Measurements from ENCODE around the gene CLSTN3.

The CLSTN3 gene

GRCh38 chr12:7151532-7151931 is 21.4 kb downstream of the CLSTN3 start:
- no peak for DNase-seq (ENCODE audit: low spot score)

- no peak for DNase-seq (ENCODE audit: low spot score)
Observed at GRCh38 chr12:7152818-7153217, 22.6 kb downstream of the CLSTN3 start.

DNA sequence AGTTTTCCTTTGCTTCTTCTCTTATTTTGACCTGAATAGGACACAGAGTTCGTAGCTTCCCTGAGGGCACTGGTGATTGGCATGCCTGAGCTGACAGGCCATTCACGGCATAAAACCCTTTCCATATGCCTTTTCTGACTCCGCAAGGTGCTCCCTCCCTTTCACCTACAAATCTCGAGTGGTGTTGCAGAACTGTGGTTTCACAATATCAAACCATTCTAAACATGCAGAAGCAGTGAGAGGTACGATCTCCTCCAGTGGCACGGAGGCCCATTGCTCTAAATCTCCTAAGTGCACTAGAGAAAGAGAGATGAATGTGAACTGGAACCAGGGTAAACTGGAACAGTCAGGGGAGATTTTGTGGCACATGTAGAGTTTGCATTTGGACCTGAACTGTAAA is 23.9 kb downstream of the CLSTN3 start:
- DNase-seq (ENCODE audit: low spot score), result no peak

GRCh38 chr12:7154901-7155470 is 24.8 kb downstream of the CLSTN3 start:
- no peak for DNase-seq (ENCODE audit: low spot score)

DNA sequence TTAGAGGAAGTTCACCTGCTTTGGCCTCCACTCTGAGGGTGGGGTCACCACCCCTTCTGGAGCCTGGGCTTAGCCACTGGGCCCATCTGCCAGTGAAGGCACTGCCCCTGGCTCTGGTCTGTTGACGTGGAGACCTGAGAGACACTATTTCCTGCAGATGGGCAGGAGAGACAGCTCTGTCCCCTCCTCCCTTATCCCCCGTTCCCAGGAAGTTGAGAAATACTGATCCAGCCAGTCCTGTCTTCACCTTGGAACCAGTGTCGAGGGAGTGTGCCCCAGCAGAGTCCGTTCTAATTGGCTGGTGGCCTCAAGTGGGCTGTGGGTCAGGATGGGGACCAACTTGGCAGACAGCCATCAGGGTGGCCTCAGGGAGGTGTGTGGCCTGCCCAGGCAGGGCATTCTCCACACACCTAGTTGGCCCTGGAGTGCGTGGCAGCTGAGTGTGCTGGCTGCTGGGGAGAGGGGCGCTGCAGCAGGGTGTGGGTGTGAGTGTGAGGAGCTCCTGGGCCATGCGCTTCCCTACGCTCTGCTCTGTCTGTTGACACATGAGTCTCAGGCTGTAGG is 25.4 kb downstream of the CLSTN3 start:
- DNase-seq (ENCODE audit: low spot score), result no peak

- no peak for DNase-seq (ENCODE audit: low spot score)
Observed at GRCh38 chr12:7156259-7157197, 26.4 kb downstream of the CLSTN3 start.

GRCh38 chr12:7157391-7157790 is 27.2 kb downstream of the CLSTN3 start:
- DNase-seq (ENCODE audit: low spot score), result no peak

DNA sequence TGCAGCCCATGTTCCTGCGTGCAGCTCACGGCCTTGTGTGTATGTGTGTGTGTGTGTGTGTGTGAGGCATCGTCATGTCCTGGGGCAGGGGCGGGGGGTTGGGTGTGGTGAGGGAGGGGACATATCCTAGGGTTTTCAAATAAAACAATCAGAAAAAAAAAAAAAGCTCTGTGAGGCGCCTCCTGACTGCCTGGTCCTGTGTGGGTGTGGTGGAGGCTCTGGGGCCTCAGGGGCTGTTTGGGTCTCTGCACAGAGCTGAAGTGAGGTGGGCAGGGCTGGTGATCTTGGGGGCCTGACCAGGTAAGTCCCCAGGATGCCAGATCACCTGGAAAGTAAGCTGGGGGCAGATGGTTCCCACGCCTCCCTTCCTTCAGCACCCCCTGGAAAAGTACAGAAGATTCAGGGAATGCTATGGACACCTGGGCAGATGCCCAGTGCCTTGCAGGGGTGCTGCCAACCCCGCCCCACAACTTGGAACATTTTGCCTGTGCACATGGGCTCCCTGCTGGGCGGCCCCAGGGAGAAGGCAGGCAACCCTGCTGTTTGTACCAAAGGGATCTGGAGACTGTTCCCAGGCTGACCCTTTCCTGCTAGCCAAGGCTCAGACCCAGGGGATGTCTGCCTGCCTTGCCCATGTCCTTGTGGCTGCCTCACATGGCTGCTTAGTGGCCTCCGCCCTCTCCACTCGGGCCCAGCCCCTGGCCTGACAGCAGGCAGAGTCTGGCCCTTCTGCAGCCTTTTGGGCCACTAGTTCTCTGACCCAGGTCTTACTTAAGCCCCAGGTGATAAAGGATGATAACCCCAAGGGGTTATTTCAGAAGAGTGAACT is 28.8 kb downstream of the CLSTN3 start:
- no peak for DNase-seq (ENCODE audit: low spot score)

- no peak for DNase-seq (ENCODE audit: low spot score)
Observed at GRCh38 chr12:7160183-7160582, 30.0 kb downstream of the CLSTN3 start.

GRCh38 chr12:7161327-7161726 is 31.2 kb downstream of the CLSTN3 start:
- no peak for DNase-seq (ENCODE audit: low spot score)

DNA sequence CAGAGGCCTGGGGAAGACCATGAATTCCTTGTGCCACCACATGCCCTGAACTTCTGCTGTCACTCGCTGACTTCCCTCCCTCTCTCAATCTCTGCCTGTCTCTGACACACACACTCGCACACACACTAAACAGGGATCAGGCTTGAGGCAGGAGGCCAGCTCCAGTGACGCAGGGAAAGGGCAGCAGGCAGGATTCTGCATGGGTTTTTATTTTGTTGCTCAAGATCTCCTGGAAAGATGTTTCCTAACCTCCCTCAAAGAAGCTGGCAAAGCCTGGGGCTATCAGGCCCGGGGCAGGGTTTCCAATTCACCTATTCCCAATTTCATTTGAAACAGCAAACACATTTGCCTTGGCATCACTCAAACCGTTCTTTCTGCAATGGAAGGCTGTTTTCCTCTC is 31.6 kb downstream of the CLSTN3 start:
- DNase-seq (ENCODE audit: low spot score), result no peak

DNA sequence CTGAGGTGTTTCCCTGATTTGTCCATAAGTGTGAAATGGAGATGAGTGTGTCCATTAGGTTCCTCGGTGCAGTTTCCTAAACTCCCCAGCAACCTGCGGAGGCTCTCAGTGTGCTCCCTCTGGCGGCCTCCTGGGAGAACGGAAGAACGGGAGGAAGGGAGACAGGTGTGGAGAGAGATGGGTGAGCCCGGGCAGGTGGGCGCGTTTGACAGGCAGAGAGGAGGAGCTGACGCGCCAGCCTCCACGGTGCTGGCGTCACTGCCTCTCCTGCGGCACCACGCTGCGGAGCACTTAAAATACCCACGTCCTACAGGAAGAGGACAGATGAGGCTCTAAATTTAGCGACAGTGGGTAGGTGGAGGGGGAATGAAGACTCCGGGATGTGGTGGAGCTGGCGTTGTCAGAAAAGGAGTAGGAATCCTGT is 32.5 kb downstream of the CLSTN3 start:
- peak; percentile 72 for DNase-seq (ENCODE audit: low spot score)

- no peak for DNase-seq (ENCODE audit: low spot score)
Observed at GRCh38 chr12:7169951-7170350, 39.8 kb downstream of the CLSTN3 start.

- DNase-seq (ENCODE audit: low spot score), result no peak
Observed at GRCh38 chr12:7171854-7172253, 41.7 kb downstream of the CLSTN3 start.

DNA sequence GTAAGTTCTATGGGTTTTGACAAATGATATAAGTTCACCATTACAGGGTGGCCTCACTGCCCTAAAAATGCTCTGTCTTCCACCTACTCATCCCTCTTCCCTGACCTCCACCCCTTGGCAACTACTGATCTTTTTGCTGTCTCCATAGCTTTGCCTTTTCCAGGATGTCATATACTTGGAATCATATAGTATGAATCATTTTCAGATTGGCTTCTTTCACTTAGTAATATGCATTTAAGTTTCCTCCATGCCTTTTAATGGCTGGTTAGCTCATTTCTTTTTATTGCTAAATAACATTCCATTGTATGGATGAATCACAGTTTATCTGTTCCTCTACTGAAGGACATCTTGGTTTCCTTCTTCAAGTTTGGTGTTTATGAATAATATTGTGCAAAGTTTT is 45.3 kb downstream of the CLSTN3 start:
- no peak for DNase-seq (ENCODE audit: low spot score)

- no peak for DNase-seq (ENCODE audit: low spot score)
Observed at GRCh38 chr12:7176595-7176994, 46.4 kb downstream of the CLSTN3 start.

DNA sequence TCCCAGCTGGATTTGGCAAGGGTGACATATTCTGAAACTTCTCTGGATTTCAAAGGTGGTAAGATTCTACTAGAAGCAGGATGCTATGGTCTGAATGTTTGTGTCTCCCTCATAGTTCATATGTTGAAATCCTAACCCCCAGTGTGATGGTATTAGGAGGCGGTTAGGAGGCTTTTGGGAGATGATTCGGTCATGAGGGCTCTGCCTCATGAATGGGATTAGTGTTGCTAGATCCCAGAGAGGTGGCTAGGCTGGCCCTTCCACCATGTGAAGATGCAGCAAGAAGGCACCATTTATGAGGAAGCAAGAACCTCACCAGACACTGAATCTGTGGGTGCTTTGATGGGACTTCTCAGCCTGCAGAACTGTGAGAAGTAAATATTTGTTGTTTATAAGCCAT is 48.3 kb downstream of the CLSTN3 start:
- no peak for DNase-seq (ENCODE audit: low spot score)

GRCh38 chr12:7180685-7181084 is 50.5 kb downstream of the CLSTN3 start:
- DNase-seq (ENCODE audit: low spot score), result no peak

GRCh38 chr12:7186058-7186457 is 55.9 kb downstream of the CLSTN3 start:
- DNase-seq (ENCODE audit: low spot score), result peak; percentile 7

- peak; percentile 82 for DNase-seq (ENCODE audit: low spot score)
Observed at GRCh38 chr12:7188562-7189397, 58.6 kb downstream of the CLSTN3 start.
